GM19468 (cell line): ENCODE results near the gene SMARCA1.

ENCODE experiments used
- ATAC-seq: cut with Tn5 transposase; IDR thresholded peaks from one replicate; pipeline ENCODE4 v1.9.1; 2021; ENCODE audit warnings: mild to moderate bottlenecking, moderate library complexity, moderate number of reproducible peaks; ENCODE audit not compliant: unreplicated experiment; ENCODE audit errors: extremely low read depth

SMARCA1 gene

DNA sequence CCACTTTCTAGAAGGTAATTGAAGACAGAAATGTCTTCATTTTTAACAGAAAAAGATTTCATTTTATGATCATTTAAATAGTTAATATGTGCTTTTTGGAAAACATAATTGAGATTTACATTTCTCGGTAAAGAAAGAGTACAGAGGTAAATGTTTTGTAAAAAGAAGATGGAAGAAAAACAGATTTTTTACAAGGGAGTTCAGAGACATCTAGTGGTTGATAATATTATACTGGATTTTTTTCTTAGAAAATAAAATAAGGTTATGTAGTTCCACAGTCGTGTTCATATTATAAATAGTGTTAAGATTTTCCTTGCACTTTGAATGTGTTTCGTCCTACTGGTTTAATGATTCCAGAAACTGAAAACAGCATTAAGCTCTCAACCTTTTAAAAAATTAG is 60.6 kb downstream of the SMARCA1 start:
- ATAC-seq: no peak

- ATAC-seq: no peak
Observed at GRCh38 chrX:129461801-129462456, 61.4 kb downstream of the SMARCA1 start.

- no peak for ATAC-seq
Observed at GRCh38 chrX:129452523-129452922, 70.8 kb downstream of the SMARCA1 start.

DNA sequence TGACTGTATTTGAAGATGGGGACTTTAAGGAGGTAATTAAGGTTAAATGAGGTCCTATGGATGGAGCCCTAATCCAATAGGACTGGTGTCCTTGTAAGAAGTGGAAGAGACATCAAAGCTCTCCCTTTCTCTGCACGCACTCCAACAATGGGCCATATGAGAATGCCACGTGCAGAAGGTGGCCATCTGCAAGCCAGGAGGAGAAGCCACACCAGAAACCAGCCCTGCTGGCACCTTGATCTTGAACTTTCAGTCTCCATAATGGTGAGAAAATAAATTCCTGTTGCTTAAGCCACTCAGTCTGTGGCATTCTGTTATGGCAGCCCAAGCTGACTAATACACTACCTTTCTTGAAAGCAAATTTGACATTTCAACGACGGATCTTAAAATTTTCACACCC is 73.2 kb downstream of the SMARCA1 start:
- no peak for ATAC-seq

- no peak for ATAC-seq
Observed at GRCh38 chrX:129449148-129449547, 74.1 kb downstream of the SMARCA1 start.

DNA sequence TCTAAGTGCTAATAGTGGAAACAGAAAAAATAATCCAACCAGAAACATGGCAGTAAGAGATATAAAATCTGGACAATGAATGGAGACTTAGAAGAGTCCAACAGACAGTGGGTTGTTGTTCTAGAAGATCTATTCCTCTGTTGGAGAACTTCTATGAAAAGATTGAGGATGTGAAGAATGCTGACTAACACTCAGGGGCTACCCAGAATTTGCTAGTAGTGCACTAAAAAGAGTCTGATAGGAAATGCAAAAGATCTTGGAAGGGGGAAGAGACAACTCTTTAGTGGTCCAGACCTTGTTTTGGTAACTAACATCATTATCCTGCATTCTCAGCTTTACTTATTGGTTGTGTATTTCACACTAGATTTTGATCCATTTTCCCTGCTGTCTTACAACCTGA is 77.9 kb downstream of the SMARCA1 start:
- no peak for ATAC-seq

GRCh38 chrX:129433945-129434344 is 89.3 kb downstream of the SMARCA1 start:
- ATAC-seq: no peak

DNA sequence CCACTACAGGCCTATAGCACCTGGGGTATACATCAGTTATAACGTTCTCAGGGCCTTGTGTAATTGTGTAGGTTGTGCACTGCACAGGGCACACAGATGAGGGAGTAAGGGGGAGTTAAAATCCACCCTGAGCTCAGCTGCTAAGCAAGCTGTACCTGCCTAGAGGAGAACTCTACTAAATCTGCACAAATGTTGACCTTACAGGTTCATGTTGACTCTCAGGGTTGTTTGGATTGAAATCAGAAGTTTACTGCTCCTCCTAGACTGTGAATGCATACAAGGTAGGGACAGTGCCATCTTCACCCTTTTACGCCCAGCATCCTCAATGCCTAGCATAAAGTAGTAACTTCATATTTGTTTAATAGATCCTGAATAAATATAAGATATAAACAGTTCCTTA is 89.8 kb downstream of the SMARCA1 start:
- ATAC-seq: no peak

- ATAC-seq: no peak
Observed at GRCh38 chrX:129427267-129427666, 96.0 kb downstream of the SMARCA1 start.

GRCh38 chrX:129423191-129423590 is 100.1 kb downstream of the SMARCA1 start:
- ATAC-seq: no peak

DNA sequence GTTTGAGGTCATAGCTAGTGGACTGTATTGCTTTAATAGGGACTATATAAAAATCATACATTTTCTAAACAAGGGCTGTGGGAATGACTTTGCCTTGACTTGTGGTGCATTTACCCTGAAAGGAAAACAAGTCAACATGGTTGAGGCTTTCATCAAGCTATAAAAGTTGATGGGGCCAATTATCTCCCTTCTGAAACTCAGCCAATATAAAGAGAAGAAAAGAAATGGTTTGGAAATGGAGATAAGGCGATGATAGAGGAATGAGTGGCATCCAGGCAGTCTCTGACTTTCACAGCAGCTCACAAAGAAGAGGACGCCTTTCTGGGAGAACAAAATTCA is 118.7 kb downstream of the SMARCA1 start:
- no peak for ATAC-seq

DNA sequence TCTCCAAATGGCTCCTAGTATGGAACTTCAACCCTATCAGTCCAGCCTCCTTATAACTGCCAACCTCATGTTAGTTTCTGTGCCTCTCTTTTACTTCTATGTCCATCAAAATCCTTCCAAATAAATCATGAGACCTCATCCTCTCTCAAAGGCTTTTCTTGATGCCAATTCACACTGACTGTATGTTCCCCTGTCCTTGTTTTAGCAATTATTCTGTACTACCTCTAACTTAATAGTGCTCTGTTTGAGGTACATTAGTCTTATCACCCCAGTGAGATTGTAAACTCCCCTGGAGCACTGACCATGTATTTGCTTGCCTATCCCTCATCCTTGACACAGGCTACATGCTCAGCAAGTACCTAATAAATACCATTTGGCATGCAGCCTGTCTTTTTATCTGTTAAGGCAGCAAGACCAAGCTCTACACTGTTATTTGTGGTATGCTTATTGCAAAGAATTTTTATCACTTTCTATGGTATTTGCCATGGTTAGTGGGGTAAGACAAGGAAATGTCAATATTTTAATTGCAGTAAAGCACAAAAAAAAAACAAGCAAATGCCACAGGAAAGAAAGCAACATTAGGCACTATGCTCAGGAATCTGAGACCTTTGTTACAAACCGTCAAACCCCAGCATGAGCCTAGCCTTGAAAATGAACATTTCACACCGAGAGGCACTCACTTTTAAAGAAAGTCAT is 119.2 kb downstream of the SMARCA1 start:
- ATAC-seq: no peak
